Neuron (in vitro differentiated cells): ENCODE results near the gene CLDN14.

Source experiments
- H2AFZ ChIP-seq: one replicate; pipeline ENCODE4 v1.6.1; 2013; ENCODE audit warnings: low read depth, mild to moderate bottlenecking, inconsistent platforms, low read length, moderate library complexity
- H3K27me3 ChIP-seq: one replicate; pipeline ENCODE4 v1.6.1; 2013; ENCODE audit warnings: low read length; ENCODE audit not compliant: insufficient read depth
- H3K36me3 ChIP-seq: one replicate; pipeline ENCODE4 v1.6.1; 2013; ENCODE audit warnings: low read length; ENCODE audit not compliant: insufficient read depth
- H3K4me1 ChIP-seq: one replicate; pipeline ENCODE4 v1.6.1; 2013; ENCODE audit warnings: low read length; ENCODE audit not compliant: insufficient read depth
- H3K4me3 ChIP-seq: 2 replicates; pipeline ENCODE4 v1.5.1; 2013; ENCODE audit warnings: mild to moderate bottlenecking, low read length, moderate library complexity
- H3K9me3 ChIP-seq: one replicate; pipeline ENCODE4 v1.6.1; 2013; ENCODE audit warnings: low read length

Gene CLDN14, protein sequence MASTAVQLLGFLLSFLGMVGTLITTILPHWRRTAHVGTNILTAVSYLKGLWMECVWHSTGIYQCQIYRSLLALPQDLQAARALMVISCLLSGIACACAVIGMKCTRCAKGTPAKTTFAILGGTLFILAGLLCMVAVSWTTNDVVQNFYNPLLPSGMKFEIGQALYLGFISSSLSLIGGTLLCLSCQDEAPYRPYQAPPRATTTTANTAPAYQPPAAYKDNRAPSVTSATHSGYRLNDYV

DNA sequence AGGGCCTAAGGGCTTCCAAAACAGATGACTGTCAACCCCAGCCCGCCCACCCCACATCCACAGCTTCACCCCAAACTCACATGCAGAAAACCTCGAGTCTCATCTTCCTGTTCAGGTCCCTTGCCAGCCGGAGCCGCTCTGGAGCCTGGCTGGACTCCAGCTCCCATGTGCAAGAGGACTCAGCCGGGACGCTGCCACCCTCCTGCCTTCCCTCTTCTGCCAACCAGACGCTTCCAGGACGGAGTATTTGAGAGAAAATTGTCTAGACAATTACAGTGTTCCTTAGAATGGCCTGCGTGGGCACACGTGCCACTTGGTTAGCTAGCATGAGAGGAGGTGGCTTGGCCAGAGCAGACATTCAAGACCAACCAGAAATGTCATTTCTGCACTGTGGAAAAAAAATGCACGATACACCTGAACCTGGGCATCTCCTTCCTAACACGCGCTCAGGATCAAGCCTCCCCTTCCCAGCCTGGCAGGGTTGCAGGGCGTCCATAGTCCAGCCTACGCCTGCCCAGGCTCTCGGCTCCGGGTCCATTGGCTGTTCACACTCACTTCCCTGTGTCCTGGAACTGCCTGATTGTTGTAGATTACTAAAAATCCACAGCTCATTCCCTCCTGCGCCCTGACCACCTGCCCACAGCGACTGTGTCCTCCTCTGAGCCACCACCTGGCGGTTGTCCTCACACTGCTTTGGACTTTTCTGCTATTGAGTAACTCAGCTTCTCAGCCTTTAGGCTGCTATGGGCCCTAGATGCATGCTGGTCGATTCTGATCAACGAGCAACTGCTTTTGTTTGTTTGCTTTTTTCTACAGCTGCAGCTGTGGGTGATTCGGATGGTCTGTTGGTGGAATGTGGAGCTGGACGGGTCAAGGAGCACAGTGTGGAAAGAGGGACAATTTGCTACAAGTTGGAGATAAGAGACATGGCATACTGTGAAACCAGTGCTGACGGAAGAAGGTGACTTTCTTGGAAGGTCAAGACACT, at the start of gene CLDN14:
Gene CLDN14 (minus strand): TSS at position 708 of the 988 bp plus-strand sequence. CDS start 18,427 bp downstream, outside the sequence.
- Histone ChIP-seq H3K27me3 (no peaks in the 10 kb centered on the region), H2AFZ (no peak within 1 kb of the TSS), H3K36me3 (no peaks in the 10 kb centered on the region), H3K4me3 (no peak within 1 kb of the TSS), H3K4me1 (no peaks in the 10 kb centered on the region), H3K9me3 (no peaks in the 10 kb centered on the region)

DNA sequence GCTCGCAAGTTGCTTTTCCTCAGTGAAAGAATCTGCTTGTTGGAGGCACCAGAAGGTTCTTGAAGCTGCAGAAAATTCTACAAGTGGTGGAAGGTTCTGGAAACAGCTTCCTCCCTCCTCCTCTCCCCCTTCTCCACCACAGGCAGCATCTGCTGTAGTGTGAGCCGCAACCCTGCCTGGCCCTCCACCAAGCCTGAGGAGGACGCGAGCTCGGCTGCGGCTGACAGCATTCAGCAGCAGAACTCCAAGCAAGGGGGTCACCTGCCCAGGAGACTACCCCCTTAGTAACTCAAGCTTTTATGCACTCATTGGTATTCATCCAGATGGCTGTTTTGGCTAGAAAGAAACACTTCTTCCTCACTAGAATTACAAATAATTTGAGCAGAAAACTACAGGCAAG, 48.8 kb upstream of the CLDN14 start:
- H3K27me3 ChIP-seq: peaks cover 2% of the 10 kb centered on the region
- H2AFZ ChIP-seq: no peak overlapping the region
- no peaks in the 10 kb centered on the region for H3K4me1 ChIP-seq
- no peak overlapping the region for H3K4me3 ChIP-seq
- no peaks in the 10 kb centered on the region for H3K36me3 ChIP-seq
- no peaks in the 10 kb centered on the region for H3K9me3 ChIP-seq

DNA sequence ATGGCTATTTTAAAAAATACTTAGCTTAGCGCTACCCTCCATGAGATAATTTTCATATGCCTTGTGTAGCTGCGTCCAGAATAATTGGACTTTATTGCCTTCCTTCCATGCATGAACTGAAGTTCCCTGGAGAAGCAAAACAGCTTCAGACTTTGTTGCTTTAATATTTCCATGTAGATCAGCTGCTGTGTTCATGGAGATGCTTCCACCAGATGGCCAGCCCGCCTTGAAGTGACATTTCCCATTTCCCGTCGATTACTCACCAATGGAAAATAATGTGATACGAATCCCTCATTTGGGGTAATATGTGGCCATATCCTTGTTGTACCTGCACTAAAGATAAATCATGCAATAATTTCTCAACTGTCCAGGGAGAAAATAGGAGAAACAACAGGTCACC, 47.4 kb upstream of the CLDN14 start:
- no peaks in the 10 kb centered on the region for H3K9me3 ChIP-seq
- H3K36me3 ChIP-seq: no peaks in the 10 kb centered on the region
- no peak overlapping the region for H3K4me3 ChIP-seq
- H2AFZ ChIP-seq: no peak overlapping the region
- H3K4me1 ChIP-seq: no peaks in the 10 kb centered on the region
- H3K27me3 ChIP-seq: peaks cover 2% of the 10 kb centered on the region

DNA sequence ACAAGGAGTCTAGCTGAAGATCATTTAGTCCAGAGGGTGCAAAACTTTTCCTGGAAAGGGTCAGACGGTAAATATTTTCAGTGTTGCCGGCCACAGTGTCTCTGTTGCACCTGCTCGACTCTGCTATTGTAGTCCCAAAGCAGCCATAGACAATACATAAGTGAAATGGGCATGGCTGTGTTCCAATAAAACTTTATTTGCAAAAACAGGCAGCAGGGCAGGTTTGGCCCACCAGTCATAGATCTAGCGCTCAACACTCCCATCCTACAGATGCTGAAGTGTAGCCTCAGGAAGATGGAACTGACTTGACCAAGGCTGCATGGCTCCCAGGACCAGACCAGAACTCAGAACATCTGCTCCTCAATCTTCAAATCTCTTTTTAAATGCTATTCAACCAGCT, 46.2 kb upstream of the CLDN14 start:
- no peaks in the 10 kb centered on the region for H3K4me1 ChIP-seq
- peaks cover 2% of the 10 kb centered on the region for H3K27me3 ChIP-seq
- H3K9me3 ChIP-seq: no peaks in the 10 kb centered on the region
- H3K36me3 ChIP-seq: no peaks in the 10 kb centered on the region
- no peak overlapping the region for H3K4me3 ChIP-seq
- H2AFZ ChIP-seq: no peak overlapping the region

DNA sequence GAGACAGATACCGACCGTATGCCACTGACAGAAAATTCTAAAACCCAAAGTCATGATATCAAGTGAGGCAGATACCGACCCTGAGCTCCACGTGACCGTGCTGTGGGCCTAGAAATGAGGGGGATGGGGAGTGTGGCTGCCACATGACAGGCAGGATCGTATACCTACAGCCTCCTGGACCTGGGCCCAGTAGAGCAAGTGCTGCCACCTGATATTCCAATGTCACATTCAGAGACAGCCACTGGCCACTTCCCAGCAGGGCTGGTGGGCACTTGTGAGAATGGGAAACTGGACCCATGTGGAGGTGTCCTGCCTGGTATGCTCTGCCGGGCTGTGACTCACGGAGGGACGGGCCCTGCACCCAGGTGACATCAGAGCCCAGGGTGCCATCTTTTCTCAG, 44.6 kb upstream of the CLDN14 start:
- Histone ChIP-seq H3K9me3 (no peaks in the 10 kb centered on the region), H2AFZ (no peak overlapping the region), H3K4me3 (no peak overlapping the region), H3K36me3 (no peaks in the 10 kb centered on the region), H3K27me3 (peaks cover 2% of the 10 kb centered on the region), H3K4me1 (no peaks in the 10 kb centered on the region)

DNA sequence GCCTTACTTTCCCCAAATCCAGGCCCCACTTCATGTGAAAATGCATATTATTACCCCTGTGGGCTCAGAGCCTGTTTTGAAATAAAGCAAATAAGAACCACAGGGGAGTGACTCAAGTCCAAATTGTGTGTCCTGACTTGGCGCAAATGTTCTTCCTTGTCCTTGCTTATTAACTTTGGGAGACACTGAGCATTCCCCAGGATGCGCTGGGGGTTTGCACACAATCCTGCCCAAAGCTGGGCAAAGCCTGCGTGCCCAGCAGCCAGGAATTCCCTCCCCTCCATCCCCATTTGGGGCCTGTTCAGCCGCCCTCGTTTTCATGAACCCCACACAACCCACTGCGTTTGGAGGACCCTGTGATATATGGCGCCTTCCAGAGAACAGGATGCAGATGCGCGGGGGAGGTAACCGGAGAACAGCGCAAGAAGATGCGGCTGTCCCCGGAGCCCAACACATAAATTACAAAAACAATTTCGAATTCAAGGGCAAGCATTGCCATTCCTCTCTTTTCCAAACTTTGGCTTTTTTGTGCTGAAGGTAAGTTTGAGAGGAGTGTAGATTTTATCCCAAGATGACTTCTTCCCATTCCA, 42.4 kb upstream of the CLDN14 start:
- H2AFZ ChIP-seq: no peak overlapping the region
- H3K36me3 ChIP-seq: no peaks in the 10 kb centered on the region
- no peak overlapping the region for H3K4me3 ChIP-seq
- H3K27me3 ChIP-seq: no peaks in the 10 kb centered on the region
- no peaks in the 10 kb centered on the region for H3K4me1 ChIP-seq
- no peaks in the 10 kb centered on the region for H3K9me3 ChIP-seq

DNA sequence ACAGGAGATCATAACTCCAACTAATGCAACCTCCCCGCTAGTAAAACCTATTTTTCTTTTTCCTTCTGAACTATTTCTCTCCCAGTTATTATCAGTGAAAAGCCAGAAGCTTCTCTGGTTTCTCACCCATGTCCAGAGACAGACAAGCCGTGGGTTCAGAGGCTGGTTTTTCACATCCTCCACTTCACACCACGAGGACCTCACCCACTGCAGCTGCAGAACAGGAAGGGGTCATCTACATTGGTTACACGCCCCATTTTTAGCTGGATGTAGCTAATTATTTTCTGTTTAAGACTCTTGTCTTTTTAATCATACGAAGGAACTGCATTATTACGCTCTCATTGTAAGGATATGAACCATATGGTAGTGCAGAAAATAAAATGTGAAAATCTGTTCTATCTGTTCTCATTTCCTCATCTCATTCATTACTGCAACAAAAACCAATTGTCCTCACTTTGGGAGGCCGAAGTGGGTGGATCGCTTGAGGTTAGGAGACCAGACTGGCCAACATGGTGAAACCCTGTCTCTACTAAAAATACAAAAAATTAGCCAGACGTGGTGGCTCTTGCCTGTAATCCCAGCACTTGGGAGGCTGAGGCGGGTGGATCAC, 39.1 kb upstream of the CLDN14 start:
- Histone ChIP-seq H3K4me3 (no peak overlapping the region), H3K9me3 (no peaks in the 10 kb centered on the region)

DNA sequence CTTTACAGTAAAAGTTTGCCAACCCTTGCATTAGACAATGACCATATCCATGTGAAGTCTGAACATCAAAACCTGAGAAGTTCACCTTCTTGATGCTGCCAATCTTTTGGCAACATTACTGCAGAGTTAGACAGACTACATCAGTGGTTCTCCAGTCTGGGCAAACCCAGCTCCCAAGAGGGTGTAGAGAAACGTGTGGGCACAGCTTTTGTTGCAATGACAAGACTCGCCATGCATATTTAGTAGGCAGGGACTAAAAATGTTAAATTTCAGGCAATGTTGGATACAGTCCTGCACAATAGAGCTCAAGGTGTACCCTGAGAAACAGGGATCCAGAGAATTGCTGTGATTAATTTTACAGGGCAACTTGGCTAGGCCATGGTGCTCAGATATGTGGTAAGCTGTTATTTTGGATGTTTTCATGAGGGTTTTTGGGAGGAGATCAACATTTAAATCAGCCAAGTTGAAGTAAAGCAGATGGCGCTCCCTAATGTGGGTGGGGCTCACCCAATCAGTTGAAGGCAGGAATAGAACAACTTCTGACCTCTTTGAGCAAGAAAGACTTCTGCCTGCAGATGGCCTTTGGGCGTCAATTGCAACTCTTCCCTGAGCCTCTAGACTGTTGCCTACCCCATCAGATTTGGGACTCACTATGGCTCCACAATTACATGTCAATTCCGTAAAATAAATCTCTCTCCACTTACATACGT, 37.6 kb upstream of the CLDN14 start:
- no peaks in the 10 kb centered on the region for H3K27me3 ChIP-seq
- H3K9me3 ChIP-seq: no peaks in the 10 kb centered on the region
- H3K4me3 ChIP-seq: no peak overlapping the region
- H3K4me1 ChIP-seq: no peaks in the 10 kb centered on the region
- no peaks in the 10 kb centered on the region for H3K36me3 ChIP-seq
- no peak overlapping the region for H2AFZ ChIP-seq

More for the DNA sequence above, 39.1 kb upstream of the CLDN14 start:
- Histone ChIP-seq H3K27me3 (no peaks in the 10 kb centered on the region), H3K4me1 (no peaks in the 10 kb centered on the region), H2AFZ (no peak overlapping the region), H3K36me3 (no peaks in the 10 kb centered on the region)

DNA sequence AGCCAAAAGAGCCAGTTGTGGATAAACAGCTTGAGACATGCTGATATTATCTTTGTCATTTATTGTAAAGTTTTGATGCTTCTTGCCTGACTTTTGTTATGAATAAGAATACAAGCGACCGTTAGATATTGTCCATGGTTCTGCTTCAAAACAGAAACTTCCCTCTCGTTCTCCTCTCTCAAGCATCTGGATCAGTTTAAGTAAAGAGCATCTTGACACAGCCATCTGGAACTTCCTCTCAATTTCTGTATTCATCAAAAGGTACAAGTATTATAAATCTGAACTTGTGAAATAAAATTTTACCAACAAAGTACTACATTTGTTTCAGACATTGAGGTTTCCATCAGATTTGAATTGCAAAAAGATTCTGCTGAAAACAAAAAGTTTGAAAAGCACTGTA, 36.4 kb upstream of the CLDN14 start:
- Histone ChIP-seq H2AFZ (no peak overlapping the region), H3K4me1 (no peaks in the 10 kb centered on the region), H3K9me3 (no peaks in the 10 kb centered on the region), H3K4me3 (no peak overlapping the region), H3K27me3 (peaks cover 3% of the 10 kb centered on the region), H3K36me3 (no peaks in the 10 kb centered on the region)

DNA sequence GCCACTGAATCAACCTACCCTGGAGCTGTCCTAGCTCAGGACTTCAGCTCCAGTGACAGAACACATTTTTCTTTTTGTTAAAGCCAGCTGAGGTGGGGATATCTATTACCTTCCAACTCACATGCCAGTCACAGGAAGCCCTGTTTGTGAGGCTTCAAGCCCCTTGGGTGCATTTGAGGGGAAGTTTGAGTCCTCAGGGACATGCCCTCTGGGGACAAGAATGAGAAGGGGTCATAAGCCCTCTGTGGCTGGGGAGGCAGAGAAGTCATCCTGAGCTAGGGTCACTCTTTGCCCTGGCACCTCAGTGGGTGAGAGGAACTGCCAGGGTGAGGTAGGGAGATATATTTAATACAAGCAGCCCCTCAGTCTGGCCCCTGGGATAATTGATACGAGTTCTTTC, 33.5 kb upstream of the CLDN14 start:
- Histone ChIP-seq H3K36me3 (no peaks in the 10 kb centered on the region), H3K27me3 (peaks cover 3% of the 10 kb centered on the region), H3K4me3 (no peak overlapping the region), H2AFZ (no peak overlapping the region), H3K4me1 (no peaks in the 10 kb centered on the region), H3K9me3 (no peaks in the 10 kb centered on the region)

DNA sequence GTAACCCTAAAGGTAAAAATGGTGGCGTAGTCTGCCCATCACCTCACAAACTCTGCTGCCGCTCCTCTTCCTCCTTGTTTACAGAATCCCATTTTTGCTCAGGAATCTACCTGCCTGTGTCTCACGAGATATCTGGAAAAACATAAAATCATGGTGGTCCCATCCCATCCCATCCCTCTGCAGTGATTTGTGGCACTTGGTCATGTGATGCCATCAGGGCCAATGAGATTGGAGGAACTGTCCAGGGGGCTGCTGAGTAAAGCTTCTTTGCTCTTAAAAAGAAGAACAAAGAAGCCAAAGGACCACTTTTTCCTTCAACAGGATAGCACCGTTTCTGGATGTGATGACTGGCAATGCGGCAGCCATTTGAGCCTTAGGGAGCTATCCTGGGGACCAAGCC, 33.0 kb upstream of the CLDN14 start:
- no peak overlapping the region for H2AFZ ChIP-seq

DNA sequence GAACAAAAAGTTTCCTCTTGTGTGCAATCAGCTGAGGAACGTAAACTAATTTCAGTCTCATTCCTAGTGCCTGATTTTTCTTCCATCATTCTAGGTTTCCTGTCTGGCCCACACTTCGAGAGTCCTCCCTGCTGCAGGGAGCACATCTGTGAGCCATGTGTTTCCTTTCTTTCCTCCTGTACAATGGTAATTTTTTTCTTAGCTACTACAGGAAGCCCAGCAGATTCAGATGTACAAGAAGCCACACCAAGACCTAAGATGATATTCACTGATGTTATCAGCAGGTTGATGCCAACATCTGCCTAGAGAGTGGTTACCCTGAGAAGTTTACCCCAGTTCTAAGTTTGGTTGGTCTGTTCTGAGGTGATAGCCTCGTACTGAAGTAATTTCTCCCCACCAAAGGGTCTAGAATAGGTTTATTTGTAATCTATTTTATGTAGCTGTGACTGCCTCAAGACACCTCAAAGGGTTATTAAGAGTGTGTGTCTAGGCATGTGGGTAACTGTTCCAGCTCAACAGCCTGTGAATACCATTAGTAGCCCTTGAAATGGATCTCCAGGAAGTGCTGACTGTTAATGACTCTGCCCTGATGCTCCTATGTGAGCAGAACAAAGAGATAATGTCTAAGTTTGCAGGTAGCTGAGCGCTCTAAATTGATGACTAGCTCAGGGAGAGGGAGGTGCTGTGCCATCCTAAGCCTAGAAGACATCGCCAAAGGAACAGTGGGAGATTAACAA, 31.7 kb upstream of the CLDN14 start:
- H2AFZ ChIP-seq: no peak overlapping the region
- no peaks in the 10 kb centered on the region for H3K36me3 ChIP-seq
- H3K9me3 ChIP-seq: no peaks in the 10 kb centered on the region
- no peak overlapping the region for H3K4me3 ChIP-seq
- H3K27me3 ChIP-seq: peaks cover 3% of the 10 kb centered on the region
- no peaks in the 10 kb centered on the region for H3K4me1 ChIP-seq

More for the DNA sequence above, 33.0 kb upstream of the CLDN14 start:
- Histone ChIP-seq H3K36me3 (no peaks in the 10 kb centered on the region), H3K9me3 (no peaks in the 10 kb centered on the region), H3K4me1 (no peaks in the 10 kb centered on the region), H3K27me3 (peaks cover 3% of the 10 kb centered on the region), H3K4me3 (no peak overlapping the region)
